OCI-LY7 (cell line): ENCODE measurements around the gene DST. TPM values are rescaled to one million over a fixed set of nuclear protein-coding genes. Genes with fewer than 3 reads are reported as not detected.

Experiments
- BruUV-seq: library from RNA; stranded (reverse); fragments of 400-500 nt; replicated peaks from 2 replicates; lab custom pipeline; 2021; lab: Mats Ljungman, UMichigan
- CTCF ChIA-PET: fragments of 300-600 bp; sonication (Branson Sonifier 250); formaldehyde crosslinking; loops from one replicate; lab custom pipeline; 2022; ENCODE audit warnings: antibody characterized with exemption; ENCODE audit not compliant: unreplicated experiment; lab: Charles Lee
- POLR2A ChIA-PET: fragments of 300-600 bp; sonication (Branson Sonifier 250); formaldehyde crosslinking; loops from one replicate; lab custom pipeline; 2022; ENCODE audit warnings: antibody characterized with exemption; lab: Charles Lee
- DNase-seq: peaks from one replicate; pipeline ENCODE4 v3.0.0-alpha.2; 2015; ENCODE audit warnings: low spot score
- H2AFZ ChIP-seq: fragments of 200-600 bp; sonication (generic), shearing (Covaris generic); 2 replicates; pipeline ENCODE4 v1.6.1; 2014; ENCODE audit warnings: mild to moderate bottlenecking, antibody characterized with exemption, low read length, moderate library complexity
- H3K27ac ChIP-seq: fragments of 200-600 bp; sonication (generic); 2 replicates; pipeline ENCODE4 v1.5.1; 2014; ENCODE audit warnings: mixed run types, low read depth, mild to moderate bottlenecking, moderate library complexity, low read length, inconsistent platforms; ENCODE audit not compliant: poor library complexity, severe bottlenecking
- H3K36me3 ChIP-seq: fragments of 200-600 bp; sonication (generic); 2 replicates; pipeline ENCODE4 v1.6.1; 2014; ENCODE audit warnings: mild to moderate bottlenecking, antibody characterized with exemption, low read length, moderate library complexity, mixed read lengths; ENCODE audit not compliant: insufficient read depth
- H3K4me1 ChIP-seq: fragments of 200-600 bp; sonication (generic); 2 replicates; pipeline ENCODE4 v1.5.1; 2014; ENCODE audit warnings: mild to moderate bottlenecking, low read length; ENCODE audit not compliant: insufficient read depth, poor library complexity, severe bottlenecking
- H3K4me2 ChIP-seq: fragments of 200-600 bp; sonication (generic); 2 replicates; pipeline ENCODE4 v1.6.1; 2014; ENCODE audit warnings: mild to moderate bottlenecking, low read length
- H3K4me3 ChIP-seq: fragments of 200-600 bp; sonication (generic); 2 replicates; pipeline ENCODE4 v1.5.1; 2014; ENCODE audit warnings: mild to moderate bottlenecking, low read depth, low read length; ENCODE audit not compliant: poor library complexity, severe bottlenecking
- H3K79me2 ChIP-seq: fragments of 200-600 bp; sonication (generic); 2 replicates; pipeline ENCODE4 v1.6.1; 2016; ENCODE audit warnings: low read depth, mild to moderate bottlenecking, low read length, moderate library complexity, mixed read lengths; ENCODE audit not compliant: insufficient read depth
- H3K9me2 ChIP-seq: fragments of 200-600 bp; sonication (generic); 2 replicates; pipeline ENCODE4 v1.6.1; 2016; ENCODE audit warnings: mild to moderate bottlenecking, low read length, mixed read lengths; ENCODE audit not compliant: insufficient read depth
- H3K9me3 ChIP-seq: fragments of 200-600 bp; sonication (generic); 2 replicates; pipeline ENCODE4 v1.6.1; 2014; ENCODE audit warnings: mild to moderate bottlenecking, mixed run types, low read length, mixed read lengths
- H4K20me1 ChIP-seq: fragments of 200-600 bp; sonication (generic); 2 replicates; pipeline ENCODE4 v1.6.1; 2014; ENCODE audit warnings: mild to moderate bottlenecking, antibody characterized with exemption, low read length, moderate library complexity, mixed read lengths; ENCODE audit not compliant: insufficient read depth
- CTCF ChIP-seq: fragments of 200-600 bp; sonication (generic); conservative IDR thresholded peaks from 2 replicates; pipeline ENCODE4 v1.5.1; 2014; ENCODE audit warnings: mild to moderate bottlenecking, antibody characterized with exemption, low read length, moderate library complexity, mixed read lengths
- EZH2phosphoT487 ChIP-seq: fragments of 200-600 bp; sonication (generic); IDR thresholded peaks from 2 replicates; pipeline ENCODE4 v1.6.1; 2018; ENCODE audit warnings: low read depth, borderline replicate concordance, mild to moderate bottlenecking, mixed run types, antibody characterized with exemption, low read length, moderate library complexity, mixed read lengths
- intact Hi-C: fragments of 100-400 bp; cut with micrococcal nuclease; formaldehyde crosslinking; loops from one replicate; pipeline ENCODE4 v1.10.0; 2022; ENCODE audit not compliant: unreplicated experiment
- total RNA-seq, 2 experiments: library from RNA; depleted of rRNA in 1 of 2; stranded (reverse); fragments of >200 nt in 1 of 2; shearing (Covaris generic) in 1 of 2; gene quantifications; 2 replicates each; pipeline ENCODE4 v1.2.3, GENCODE V29; 2014 to 2022

Gene DST
- total RNA-seq, 2 experiments from 2014 or later: 8.4 to 19.4 TPM

GRCh38 chr6:56419191-56419590 lies 223.5 kb downstream of the DST start:
- H2AFZ ChIP-seq: no peak overlapping the region
- intact Hi-C loops: no loop called here

GRCh38 chr6:56417823-56418222 lies 224.9 kb downstream of the DST start:
- H3K79me2 ChIP-seq: no peaks in the 10 kb centered on the region
- POLR2A ChIA-PET: no interaction called here
- H3K9me2 ChIP-seq: no peaks in the 10 kb centered on the region
- CTCF ChIA-PET: no interaction called here
- no TSS peak for BruUV-seq
- no peak overlapping the region for H3K4me2 ChIP-seq
- intact Hi-C loops: no loop called here
- no peaks in the 10 kb centered on the region for H4K20me1 ChIP-seq
- H2AFZ ChIP-seq: no peak overlapping the region
- no peak for DNase-seq
- H3K4me1 ChIP-seq: no peaks in the 10 kb centered on the region
- H3K4me3 ChIP-seq: no peak overlapping the region
- H3K9me3 ChIP-seq: no peaks in the 10 kb centered on the region
- H3K27ac ChIP-seq: no peak overlapping the region
- no peaks in the 10 kb centered on the region for H3K36me3 ChIP-seq
- no peak for TF ChIP-seq EZH2phosphoT487
- no peak for TF ChIP-seq CTCF

More at GRCh38 chr6:56419191-56419590, 223.5 kb downstream of the DST start:
- Histone ChIP-seq H3K9me3 (no peaks in the 10 kb centered on the region), H3K4me1 (no peaks in the 10 kb centered on the region), H3K79me2 (no peaks in the 10 kb centered on the region), H3K9me2 (no peaks in the 10 kb centered on the region), H3K36me3 (no peaks in the 10 kb centered on the region), H3K4me2 (no peak overlapping the region), H4K20me1 (no peaks in the 10 kb centered on the region), H3K4me3 (no peak overlapping the region), H3K27ac (no peak overlapping the region)
- BruUV-seq: no TSS peak
- no peak for DNase-seq
- CTCF ChIA-PET: no interaction called here
- no peak for TF ChIP-seq CTCF
- TF ChIP-seq EZH2phosphoT487: no peak
- POLR2A ChIA-PET: interaction anchor here (0.5 to 1.6 kb wide), 3 partner anchors 28 to 570 kb away, joined by 3 to 5 read pairs (median 3); no protein-coding TSS in a partner anchor

- no peak overlapping the region for H2AFZ ChIP-seq
- no peak overlapping the region for H3K27ac ChIP-seq
- H3K4me1 ChIP-seq: no peaks in the 10 kb centered on the region
- POLR2A ChIA-PET: no interaction called here
- DNase-seq: no peak
- no peak overlapping the region for H3K4me3 ChIP-seq
- no peak overlapping the region for H3K4me2 ChIP-seq
- CTCF ChIA-PET: no interaction called here
- no peaks in the 10 kb centered on the region for H3K79me2 ChIP-seq
- TF ChIP-seq CTCF: no peak
- TF ChIP-seq EZH2phosphoT487: no peak
- BruUV-seq: no TSS peak
- intact Hi-C loops: no loop called here
- no peaks in the 10 kb centered on the region for H3K9me3 ChIP-seq
- no peaks in the 10 kb centered on the region for H4K20me1 ChIP-seq
- H3K36me3 ChIP-seq: no peaks in the 10 kb centered on the region
- no peaks in the 10 kb centered on the region for H3K9me2 ChIP-seq
These were observed 226.4 kb downstream of the DST start for GRCh38 chr6:56416247-56416646.
